Trophoblast cell (in vitro differentiated cells and primary cell): ENCODE results near the gene PDK4.

Experiments
- DNase-seq, 2 donors: peaks; one replicate each; pipeline ENCODE4 v3.0.0-alpha.2; 2016
- H2AFZ ChIP-seq: 2 replicates; pipeline ENCODE4 v1.6.1; 2013; ENCODE audit warnings: low read length, moderate library complexity, mild to moderate bottlenecking; ENCODE audit not compliant: insufficient read depth, poor library complexity
- H2AK5ac ChIP-seq: 2 replicates; pipeline ENCODE4 v1.6.1; 2013; ENCODE audit warnings: mild to moderate bottlenecking, low read length
- H2BK120ac ChIP-seq: 2 replicates; pipeline ENCODE4 v1.6.1; 2013; ENCODE audit warnings: low read length, mild to moderate bottlenecking, moderate library complexity; ENCODE audit not compliant: insufficient read depth, poor library complexity
- H2BK12ac ChIP-seq: 2 replicates; pipeline ENCODE4 v1.6.1; 2013; ENCODE audit warnings: mild to moderate bottlenecking, low read length, moderate library complexity
- H2BK5ac ChIP-seq: 2 replicates; pipeline ENCODE4 v1.6.1; 2013; ENCODE audit warnings: low read length, low read depth, moderate library complexity, mild to moderate bottlenecking; ENCODE audit not compliant: poor library complexity
- H3K14ac ChIP-seq: 2 replicates; pipeline ENCODE4 v1.6.1; 2013; ENCODE audit warnings: mild to moderate bottlenecking, low read length
- H3K18ac ChIP-seq: 2 replicates; pipeline ENCODE4 v1.6.1; 2013; ENCODE audit warnings: mild to moderate bottlenecking, low read length
- H3K23ac ChIP-seq: 2 replicates; pipeline ENCODE4 v1.6.1; 2013; ENCODE audit warnings: low read length
- H3K27ac ChIP-seq: 2 replicates; pipeline ENCODE4 v1.5.1; 2013; ENCODE audit warnings: low read depth, mild to moderate bottlenecking, inconsistent platforms, low read length, moderate library complexity
- H3K27me3 ChIP-seq: 2 replicates; pipeline ENCODE4 v1.6.1; 2013; ENCODE audit warnings: inconsistent platforms, mild to moderate bottlenecking, low read length, moderate library complexity; ENCODE audit not compliant: insufficient read depth
- H3K36me3 ChIP-seq, 2 experiments: 1 replicate in 1 of 2; 2 replicates in 1 of 2; pipeline ENCODE4 v1.6.1; 2013; ENCODE audit warnings: low read length in 2 of 2, mild to moderate bottlenecking in 2 of 2, moderate library complexity in 1 of 2; ENCODE audit not compliant: insufficient read depth in 2 of 2, control insufficient read depth in 1 of 2
- H3K4ac ChIP-seq: 2 replicates; pipeline ENCODE4 v1.6.1; 2013; ENCODE audit warnings: low read depth, mild to moderate bottlenecking, low read length, moderate library complexity
- H3K4me1 ChIP-seq, 2 experiments: 1 replicate in 1 of 2; 2 replicates in 1 of 2; pipeline ENCODE4 v1.6.1; 2013; ENCODE audit warnings: low read length in 2 of 2, mild to moderate bottlenecking in 2 of 2, moderate library complexity in 1 of 2; ENCODE audit not compliant: insufficient read depth in 2 of 2, control insufficient read depth in 1 of 2
- H3K4me2 ChIP-seq: 2 replicates; pipeline ENCODE4 v1.6.1; 2013; ENCODE audit warnings: inconsistent platforms, mild to moderate bottlenecking, low read length, moderate library complexity
- H3K4me3 ChIP-seq: 2 replicates; pipeline ENCODE4 v1.5.1; 2013; ENCODE audit warnings: mild to moderate bottlenecking, low read depth, low read length, inconsistent platforms
- H3K79me1 ChIP-seq: one replicate; pipeline ENCODE4 v1.6.1; 2013; ENCODE audit warnings: low read length
- H3K79me2 ChIP-seq: 2 replicates; pipeline ENCODE4 v1.6.1; 2013; ENCODE audit warnings: low read length, mild to moderate bottlenecking; ENCODE audit not compliant: control insufficient read depth, insufficient read depth, poor library complexity
- H3K9ac ChIP-seq: 2 replicates; pipeline ENCODE4 v1.6.1; 2013; ENCODE audit warnings: mild to moderate bottlenecking, low read length
- H3K9me3 ChIP-seq: 2 replicates; pipeline ENCODE4 v1.6.1; 2013; ENCODE audit warnings: low read depth, mild to moderate bottlenecking, control low read depth, inconsistent platforms, low read length; ENCODE audit not compliant: insufficient read depth
- H4K12ac ChIP-seq: 2 replicates; pipeline ENCODE4 v1.6.1; 2013; ENCODE audit warnings: low read depth, mild to moderate bottlenecking, low read length, moderate library complexity
- H4K8ac ChIP-seq: 2 replicates; pipeline ENCODE4 v1.6.1; 2013; ENCODE audit warnings: low read depth, mild to moderate bottlenecking, low read length, moderate library complexity
- H4K91ac ChIP-seq: one replicate; pipeline ENCODE4 v1.6.1; 2013; ENCODE audit warnings: low read depth, mild to moderate bottlenecking, low read length, moderate library complexity
- WGBS: extraction: QIAGEN DNeasy Blood & Tissue Kit; methylation state at CpG from one replicate; pipeline ENCODE4 v1.1.7; 2013; ENCODE audit warnings: missing lambda C conversion rate; ENCODE audit not compliant: insufficient read length, insufficient coverage; ENCODE audit errors: extremely low coverage; 5-methylcytosine and 5-hydroxymethylcytosine counted together

Gene PDK4

GRCh38 chr7:95583834-95584621 is 12.3 kb downstream of the PDK4 start:
- no peak overlapping the region for H4K91ac ChIP-seq
- H3K23ac ChIP-seq = no peak overlapping the region
- H3K4me1 ChIP-seq = no peaks in the 10 kb centered on the region
- no peak overlapping the region for H3K4me2 ChIP-seq
- no peak overlapping the region for H4K12ac ChIP-seq
- H3K36me3 ChIP-seq = no peaks in the 10 kb centered on the region
- no peaks in the 10 kb centered on the region for H3K79me1 ChIP-seq
- H3K9me3 ChIP-seq = no peaks in the 10 kb centered on the region
- no peak overlapping the region for H3K14ac ChIP-seq
- DNase-seq = no peak
- H2BK120ac ChIP-seq = no peak overlapping the region
- no CpG with 5 or more reads among the region's 3 CpGs for WGBS
- no peak overlapping the region for H2AK5ac ChIP-seq
- no peak overlapping the region for H4K8ac ChIP-seq
- no peak overlapping the region for H3K18ac ChIP-seq
- H3K79me2 ChIP-seq = no peaks in the 10 kb centered on the region
- no peak overlapping the region for H3K4ac ChIP-seq
- no peak overlapping the region for H2BK12ac ChIP-seq
- H3K9ac ChIP-seq = no peak overlapping the region
- no peak overlapping the region for H2AFZ ChIP-seq
- H3K27ac ChIP-seq = no peak overlapping the region
- no peaks in the 10 kb centered on the region for H3K27me3 ChIP-seq
- no peak overlapping the region for H2BK5ac ChIP-seq
- H3K4me3 ChIP-seq = no peak overlapping the region

- WGBS = no CpG with 5 or more reads among the region's 4 CpGs
- Histone ChIP-seq H4K91ac (no peak overlapping the region), H3K4me3 (no peak overlapping the region), H3K14ac (no peak overlapping the region), H4K8ac (no peak overlapping the region), H3K23ac (no peak overlapping the region), H3K9me3 (no peaks in the 10 kb centered on the region), H4K12ac (no peak overlapping the region), H2BK5ac (no peak overlapping the region), H3K4me2 (no peak overlapping the region), H2AK5ac (no peak overlapping the region), H2BK12ac (no peak overlapping the region), H2BK120ac (no peak overlapping the region), H3K4ac (no peak overlapping the region), H3K27me3 (no peaks in the 10 kb centered on the region), H3K36me3 (no peaks in the 10 kb centered on the region), H3K79me1 (no peaks in the 10 kb centered on the region), H3K18ac (no peak overlapping the region), H2AFZ (no peak overlapping the region), H3K4me1 (no peaks in the 10 kb centered on the region), H3K9ac (no peak overlapping the region), H3K27ac (no peak overlapping the region), H3K79me2 (no peaks in the 10 kb centered on the region)
- no peak for DNase-seq
These were observed 13.6 kb downstream of the PDK4 start for GRCh38 chr7:95582578-95583293.

GRCh38 chr7:95581467-95581866 is 14.8 kb downstream of the PDK4 start:
- H3K9me3 ChIP-seq = no peaks in the 10 kb centered on the region
- no peak overlapping the region for H3K4ac ChIP-seq
- H3K79me1 ChIP-seq = no peaks in the 10 kb centered on the region
- no peak overlapping the region for H3K9ac ChIP-seq
- DNase-seq = no peak
- H3K27me3 ChIP-seq = no peaks in the 10 kb centered on the region
- no peak overlapping the region for H3K27ac ChIP-seq
- H4K91ac ChIP-seq = no peak overlapping the region
- no peaks in the 10 kb centered on the region for H3K36me3 ChIP-seq
- no peak overlapping the region for H4K8ac ChIP-seq
- H3K4me3 ChIP-seq = no peak overlapping the region
- H4K12ac ChIP-seq = no peak overlapping the region
- no peak overlapping the region for H2AFZ ChIP-seq
- H3K14ac ChIP-seq = no peak overlapping the region
- no CpG with 5 or more reads among the region's 3 CpGs for WGBS
- H2BK120ac ChIP-seq = no peak overlapping the region
- H3K4me1 ChIP-seq = peaks cover 0 to 4% of the 10 kb centered on the region in 2 experiments
- no peak overlapping the region for H2BK5ac ChIP-seq
- no peaks in the 10 kb centered on the region for H3K79me2 ChIP-seq
- no peak overlapping the region for H2BK12ac ChIP-seq
- H3K18ac ChIP-seq = no peak overlapping the region
- H3K23ac ChIP-seq = no peak overlapping the region
- no peak overlapping the region for H2AK5ac ChIP-seq
- H3K4me2 ChIP-seq = no peak overlapping the region

GRCh38 chr7:95579318-95579717 is 17.0 kb downstream of the PDK4 start:
- H3K4me3 ChIP-seq = no peak overlapping the region
- H3K4ac ChIP-seq = no peak overlapping the region
- no peaks in the 10 kb centered on the region for H3K79me1 ChIP-seq
- no peak overlapping the region for H3K27ac ChIP-seq
- no peaks in the 10 kb centered on the region for H3K36me3 ChIP-seq
- no peak overlapping the region for H4K8ac ChIP-seq
- no peak overlapping the region for H3K14ac ChIP-seq
- WGBS = no CpG with 5 or more reads among the region's 7 CpGs
- no peak overlapping the region for H2BK12ac ChIP-seq
- H3K27me3 ChIP-seq = no peaks in the 10 kb centered on the region
- no peak overlapping the region for H2AFZ ChIP-seq
- H4K91ac ChIP-seq = no peak overlapping the region
- no peaks in the 10 kb centered on the region for H3K79me2 ChIP-seq
- H3K23ac ChIP-seq = no peak overlapping the region
- no peak overlapping the region for H2BK5ac ChIP-seq
- no peak overlapping the region for H3K9ac ChIP-seq
- H3K4me1 ChIP-seq = peaks cover 0 to 4% of the 10 kb centered on the region in 2 experiments
- no peak overlapping the region for H4K12ac ChIP-seq
- H2AK5ac ChIP-seq = no peak overlapping the region
- H3K9me3 ChIP-seq = no peaks in the 10 kb centered on the region
- no peak overlapping the region for H3K18ac ChIP-seq
- DNase-seq = no peak
- H3K4me2 ChIP-seq = no peak overlapping the region
- no peak overlapping the region for H2BK120ac ChIP-seq
